ENCODE measurements around the gene CMBL.
A peak's percentile ranks its signal among the peaks of the same experiment; 100 is the strongest.

CMBL gene

GRCh38 chr5:10244342-10244944 is 63.3 kb downstream of the CMBL start:
- no peak for TF ChIP-seq CTCF (IDR thresholded peaks at IDR 0.05; ENCODE audit: insufficient read depth, low read depth, low read length, missing control alignments)
- no peak for DNase-seq (ENCODE audit: low read depth)
- no peak overlapping the region for H3K4me3 ChIP-seq (ENCODE audit: low read depth, low read length)

GRCh38 chr5:10243660-10244240 is 64.0 kb downstream of the CMBL start:
- no peak for DNase-seq (ENCODE audit: low read depth)
- no peak overlapping the region for H3K4me3 ChIP-seq (ENCODE audit: low read depth, low read length)
- no peak for TF ChIP-seq CTCF (IDR thresholded peaks at IDR 0.05; ENCODE audit: insufficient read depth, low read depth, low read length, missing control alignments)

GRCh38 chr5:10235350-10235749 is 72.4 kb downstream of the CMBL start:
- DNase-seq (ENCODE audit: low read depth) = no peak
- no peak for TF ChIP-seq CTCF (IDR thresholded peaks at IDR 0.05; ENCODE audit: insufficient read depth, low read depth, low read length, missing control alignments)
- no peak overlapping the region for H3K4me3 ChIP-seq (ENCODE audit: low read depth, low read length)

GRCh38 chr5:10233505-10233904 is 74.2 kb downstream of the CMBL start:
- H3K4me3 ChIP-seq (ENCODE audit: low read depth, low read length) = no peak overlapping the region
- DNase-seq (ENCODE audit: low read depth) = no peak
- TF ChIP-seq CTCF (IDR thresholded peaks at IDR 0.05; ENCODE audit: insufficient read depth, low read depth, low read length, missing control alignments) = peak; percentile 2

- no peak for TF ChIP-seq CTCF (IDR thresholded peaks at IDR 0.05; ENCODE audit: insufficient read depth, low read depth, low read length, missing control alignments)
- H3K4me3 ChIP-seq (ENCODE audit: low read depth, low read length) = no peak overlapping the region
- no peak for DNase-seq (ENCODE audit: low read depth)
Measured at GRCh38 chr5:10233011-10233410, 74.7 kb downstream of the CMBL start.

- no peak for TF ChIP-seq CTCF (IDR thresholded peaks at IDR 0.05; ENCODE audit: insufficient read depth, low read depth, low read length, missing control alignments)
- no peak for DNase-seq (ENCODE audit: low read depth)
- no peak overlapping the region for H3K4me3 ChIP-seq (ENCODE audit: low read depth, low read length)
Measured at GRCh38 chr5:10232386-10232785, 75.3 kb downstream of the CMBL start.
